ENCODE measurements around the gene TMEM167B.
"Not testable (repeated sequence)": the region's sequence is repeated elsewhere in the genome, so short reads cannot be mapped to it uniquely, and the experiment has no call there.

TMEM167B gene

GRCh38 chr1:109114342-109114674 lies 23.7 kb downstream of the TMEM167B start:
- DNase-seq, result peak; percentile 39

- DNase-seq, result no peak
These were observed 25.1 kb downstream of the TMEM167B start for GRCh38 chr1:109115685-109116084.

- peak; percentile 98 for DNase-seq
These were observed 25.7 kb downstream of the TMEM167B start for GRCh38 chr1:109116286-109116685.

- DNase-seq, result no peak
These were observed 27.5 kb downstream of the TMEM167B start for GRCh38 chr1:109118089-109118488.

- DNase-seq, result no peak
These were observed 29.8 kb downstream of the TMEM167B start for GRCh38 chr1:109120356-109120755.

- no peak for DNase-seq
These were observed 40.5 kb downstream of the TMEM167B start for GRCh38 chr1:109131059-109131458.

GRCh38 chr1:109131800-109132199 lies 41.2 kb downstream of the TMEM167B start:
- DNase-seq, result no peak

- no peak for DNase-seq
These were observed 42.6 kb downstream of the TMEM167B start for GRCh38 chr1:109133002-109133706.

- no peak for DNase-seq
These were observed 43.3 kb downstream of the TMEM167B start for GRCh38 chr1:109133815-109134214.

GRCh38 chr1:109134423-109134822 lies 43.9 kb downstream of the TMEM167B start:
- DNase-seq, result no peak

GRCh38 chr1:109135940-109136339 lies 45.4 kb downstream of the TMEM167B start:
- no peak for DNase-seq

GRCh38 chr1:109136766-109137165 lies 46.2 kb downstream of the TMEM167B start:
- DNase-seq, result no peak

- no peak for DNase-seq
These were observed 47.4 kb downstream of the TMEM167B start for GRCh38 chr1:109137958-109138357.

- DNase-seq, result no peak
These were observed 47.8 kb downstream of the TMEM167B start for GRCh38 chr1:109138358-109138757.

- DNase-seq, result no peak
These were observed 49.8 kb downstream of the TMEM167B start for GRCh38 chr1:109140392-109140791.

- DNase-seq, result no peak
These were observed 51.7 kb downstream of the TMEM167B start for GRCh38 chr1:109142260-109142659.

- DNase-seq, result not testable (repeated sequence)
These were observed 52.2 kb downstream of the TMEM167B start for GRCh38 chr1:109142725-109143124.
